ENCODE measurements around the gene TECRL. TPM values are rescaled to one million over a fixed set of nuclear protein-coding genes. Genes with fewer than 3 reads are reported as not detected.

TECRL gene
- total RNA-seq, 4 donors from 2014 or later: not detected

DNA sequence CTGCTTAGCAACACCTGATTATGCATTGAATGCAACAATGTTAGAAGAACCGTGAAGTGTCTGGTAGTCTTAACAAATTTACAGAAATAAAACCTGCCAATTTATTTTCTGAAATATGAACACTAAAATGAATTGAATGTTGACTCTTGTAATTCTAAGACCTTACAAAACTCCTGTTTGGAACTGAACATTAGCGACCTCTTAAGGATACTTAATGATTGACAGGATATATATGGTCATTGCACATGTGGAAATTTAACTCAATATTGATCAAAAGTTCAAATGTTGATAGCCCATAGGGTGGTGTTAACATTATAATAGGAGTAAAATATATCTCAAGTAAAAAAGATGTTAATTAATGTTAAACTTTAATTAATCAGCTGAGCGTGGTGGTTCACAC, 79.1 kb downstream of the TECRL start:
- WGBS, 2 donors: 60 to 62% methylated on average over 3 of the region's 3 CpGs
- DNase-seq: no peak
- no peaks in the 10 kb centered on the region for H3K4me1 ChIP-seq
- TF ChIP-seq POLR2A (IDR thresholded peaks at IDR 0.05): no peak
- TF ChIP-seq, protein P1, sequence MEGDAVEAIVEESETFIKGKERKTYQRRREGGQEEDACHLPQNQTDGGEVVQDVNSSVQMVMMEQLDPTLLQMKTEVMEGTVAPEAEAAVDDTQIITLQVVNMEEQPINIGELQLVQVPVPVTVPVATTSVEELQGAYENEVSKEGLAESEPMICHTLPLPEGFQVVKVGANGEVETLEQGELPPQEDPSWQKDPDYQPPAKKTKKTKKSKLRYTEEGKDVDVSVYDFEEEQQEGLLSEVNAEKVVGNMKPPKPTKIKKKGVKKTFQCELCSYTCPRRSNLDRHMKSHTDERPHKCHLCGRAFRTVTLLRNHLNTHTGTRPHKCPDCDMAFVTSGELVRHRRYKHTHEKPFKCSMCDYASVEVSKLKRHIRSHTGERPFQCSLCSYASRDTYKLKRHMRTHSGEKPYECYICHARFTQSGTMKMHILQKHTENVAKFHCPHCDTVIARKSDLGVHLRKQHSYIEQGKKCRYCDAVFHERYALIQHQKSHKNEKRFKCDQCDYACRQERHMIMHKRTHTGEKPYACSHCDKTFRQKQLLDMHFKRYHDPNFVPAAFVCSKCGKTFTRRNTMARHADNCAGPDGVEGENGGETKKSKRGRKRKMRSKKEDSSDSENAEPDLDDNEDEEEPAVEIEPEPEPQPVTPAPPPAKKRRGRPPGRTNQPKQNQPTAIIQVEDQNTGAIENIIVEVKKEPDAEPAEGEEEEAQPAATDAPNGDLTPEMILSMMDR (IDR thresholded peaks at IDR 0.05): no peak
- H3K27ac ChIP-seq: no peak overlapping the region
- intact Hi-C loops (cut with DNase I): no loop called here
- no peak overlapping the region for H3K4me3 ChIP-seq (replicated peaks in 1 of 3)
- no peaks in the 10 kb centered on the region for H3K27me3 ChIP-seq
- H3K36me3 ChIP-seq: no peaks in the 10 kb centered on the region
- no peaks in the 10 kb centered on the region for H3K9me3 ChIP-seq

DNA sequence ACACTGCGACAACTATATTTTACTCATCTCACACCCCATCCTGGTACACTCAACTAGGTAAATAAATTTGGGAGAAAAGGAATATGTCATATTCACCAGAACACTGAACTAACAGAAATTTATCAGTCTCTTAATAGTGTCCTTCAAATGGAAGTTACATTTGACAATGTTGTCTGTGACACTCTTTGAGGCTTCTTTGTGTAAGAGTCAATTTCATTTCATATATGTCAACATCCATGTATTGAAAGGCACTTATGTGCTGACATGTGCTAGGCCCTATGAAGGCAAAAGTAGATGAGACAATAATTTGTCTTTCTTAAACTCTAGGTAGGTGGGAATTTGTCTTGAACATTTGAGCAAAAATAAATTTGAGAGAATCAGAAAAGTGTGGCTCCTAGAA, 82.0 kb downstream of the TECRL start:
- H3K27me3 ChIP-seq: no peaks in the 10 kb centered on the region
- H3K4me3 ChIP-seq (replicated peaks in 1 of 3): no peak overlapping the region
- H3K4me1 ChIP-seq: no peaks in the 10 kb centered on the region
- no peak overlapping the region for H3K27ac ChIP-seq
- H3K9me3 ChIP-seq: no peaks in the 10 kb centered on the region
- H3K36me3 ChIP-seq: no peaks in the 10 kb centered on the region
- WGBS, 2 donors: 96 to 98% methylated on average over 1 of the region's 1 CpG
- TF ChIP-seq, protein P1 (IDR thresholded peaks at IDR 0.05): no peak
- TF ChIP-seq POLR2A (IDR thresholded peaks at IDR 0.05): no peak
- no peak for DNase-seq
- intact Hi-C loops (cut with DNase I): no loop called here

DNA sequence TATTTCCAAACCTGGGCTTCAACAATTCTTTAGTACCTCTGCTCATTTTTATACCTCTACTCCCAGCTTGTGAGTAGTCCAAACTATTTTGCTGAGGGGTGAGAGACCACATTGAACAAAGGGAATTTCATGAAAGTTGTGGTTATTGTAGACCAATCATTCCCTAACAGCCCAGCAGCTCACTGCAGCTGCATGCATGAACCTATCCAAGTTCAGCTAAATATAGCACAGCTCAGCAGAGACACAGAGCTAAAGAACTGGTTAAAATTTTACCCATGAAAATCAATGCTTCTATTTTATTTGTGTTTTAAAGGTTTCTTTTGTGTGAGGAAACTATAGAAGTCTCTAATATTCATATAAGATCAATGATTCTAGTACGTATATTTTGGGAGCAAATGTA, 82.7 kb downstream of the TECRL start:
- no peaks in the 10 kb centered on the region for H3K36me3 ChIP-seq
- H3K9me3 ChIP-seq: no peaks in the 10 kb centered on the region
- DNase-seq: no peak
- no peak overlapping the region for H3K27ac ChIP-seq
- intact Hi-C loops (cut with DNase I): no loop called here
- no peaks in the 10 kb centered on the region for H3K4me1 ChIP-seq
- H3K27me3 ChIP-seq: no peaks in the 10 kb centered on the region
- no peak overlapping the region for H3K4me3 ChIP-seq (replicated peaks in 1 of 3)
- no peak for TF ChIP-seq POLR2A (IDR thresholded peaks at IDR 0.05)
- TF ChIP-seq, protein P1 (IDR thresholded peaks at IDR 0.05): no peak
- 90 to 93% methylated on average over 1 of the region's 1 CpG for WGBS, 2 donors

DNA sequence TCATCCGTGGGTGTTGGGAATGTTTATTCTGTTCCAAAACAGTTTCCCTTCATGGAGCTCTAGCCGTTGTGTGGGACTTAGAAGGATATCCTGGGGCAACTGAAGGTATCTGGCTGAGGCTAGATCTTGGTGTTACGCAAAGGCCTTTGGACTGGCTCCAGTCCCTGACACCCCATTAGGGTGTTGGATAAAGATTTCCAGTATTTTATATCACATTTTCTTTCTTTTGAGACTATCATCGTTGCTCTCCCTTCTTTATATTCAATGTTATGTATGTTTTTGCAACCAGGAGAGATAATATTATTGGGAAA, 103.0 kb downstream of the TECRL start:
- 82 to 85% methylated on average over 4 of the region's 4 CpGs for WGBS, 2 donors
- intact Hi-C loops (cut with DNase I): no loop called here

DNA sequence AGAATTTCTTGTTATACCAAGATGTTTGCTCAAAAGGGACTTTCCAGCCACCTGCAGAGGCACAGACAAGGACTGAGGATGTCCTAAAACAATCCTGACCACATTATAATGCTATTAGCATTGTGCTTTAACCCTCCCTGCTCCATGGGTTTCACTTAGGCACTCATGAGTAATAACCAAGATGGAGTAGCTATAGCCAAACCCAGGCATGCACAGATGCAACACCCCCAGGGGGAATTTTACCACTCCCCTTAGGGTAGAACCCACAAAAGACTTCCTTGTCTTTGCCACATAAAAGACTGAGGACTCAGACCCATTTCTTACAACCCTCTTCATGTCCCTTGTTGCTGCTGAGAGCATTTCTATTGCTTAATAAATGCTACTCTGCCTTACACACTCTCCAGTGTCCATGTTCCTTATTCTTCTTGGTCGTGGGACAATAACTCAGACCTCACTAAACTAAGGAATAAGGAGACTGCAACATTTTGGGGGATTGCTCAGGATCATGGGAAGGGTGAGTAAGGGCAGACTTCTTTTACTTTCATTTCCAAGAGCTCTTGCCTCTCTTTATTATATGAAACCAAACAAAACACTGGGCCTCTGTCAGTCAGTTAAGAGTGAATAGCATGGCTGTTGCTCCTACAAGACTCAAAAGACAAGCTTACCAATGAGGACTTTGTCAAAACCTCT, 103.5 kb downstream of the TECRL start:
- DNase-seq: no peak
- 61 to 62% methylated on average over 1 of the region's 1 CpG for WGBS, 2 donors
- no peak overlapping the region for H3K27ac ChIP-seq
- H3K36me3 ChIP-seq: no peaks in the 10 kb centered on the region
- no peaks in the 10 kb centered on the region for H3K4me1 ChIP-seq
- TF ChIP-seq POLR2A (IDR thresholded peaks at IDR 0.05): no peak
- TF ChIP-seq, protein P1 (IDR thresholded peaks at IDR 0.05): no peak
- no peaks in the 10 kb centered on the region for H3K27me3 ChIP-seq
- H3K4me3 ChIP-seq (replicated peaks in 1 of 3): no peak overlapping the region
- intact Hi-C loops (cut with DNase I): no loop called here
- H3K9me3 ChIP-seq: no peaks in the 10 kb centered on the region

More for the DNA sequence above, 103.0 kb downstream of the TECRL start:
- H3K9me3 ChIP-seq: no peaks in the 10 kb centered on the region
- no peak overlapping the region for H3K27ac ChIP-seq
- H3K4me1 ChIP-seq: no peaks in the 10 kb centered on the region
- H3K4me3 ChIP-seq (replicated peaks in 1 of 3): no peak overlapping the region
- H3K27me3 ChIP-seq: no peaks in the 10 kb centered on the region
- DNase-seq: no peak
- H3K36me3 ChIP-seq: no peaks in the 10 kb centered on the region
- TF ChIP-seq, protein P1 (IDR thresholded peaks at IDR 0.05): no peak
- no peak for TF ChIP-seq POLR2A (IDR thresholded peaks at IDR 0.05)
